OCI-LY1 (cell line): ENCODE results near the gene CBFA2T3.

Source experiments
- EZH2 ChIP-seq: fragments of 200-600 bp; sonication (generic), shearing (Covaris generic); IDR thresholded peaks from 2 replicates; pipeline ENCODE4 v1.8.0; 2017; ENCODE audit warnings: borderline replicate concordance, mixed run types, mild to moderate bottlenecking, antibody characterized with exemption, low read length, moderate library complexity, mixed read lengths
- TF ChIP-seq, protein P1 (sequence below): fragments of 200-600 bp; sonication (generic), shearing (Covaris generic); IDR thresholded peaks from 2 replicates; pipeline ENCODE4 v1.5.1; 2017; ENCODE audit warnings: mild to moderate bottlenecking, antibody characterized with exemption, low read length, moderate library complexity, mixed read lengths

DNA sequence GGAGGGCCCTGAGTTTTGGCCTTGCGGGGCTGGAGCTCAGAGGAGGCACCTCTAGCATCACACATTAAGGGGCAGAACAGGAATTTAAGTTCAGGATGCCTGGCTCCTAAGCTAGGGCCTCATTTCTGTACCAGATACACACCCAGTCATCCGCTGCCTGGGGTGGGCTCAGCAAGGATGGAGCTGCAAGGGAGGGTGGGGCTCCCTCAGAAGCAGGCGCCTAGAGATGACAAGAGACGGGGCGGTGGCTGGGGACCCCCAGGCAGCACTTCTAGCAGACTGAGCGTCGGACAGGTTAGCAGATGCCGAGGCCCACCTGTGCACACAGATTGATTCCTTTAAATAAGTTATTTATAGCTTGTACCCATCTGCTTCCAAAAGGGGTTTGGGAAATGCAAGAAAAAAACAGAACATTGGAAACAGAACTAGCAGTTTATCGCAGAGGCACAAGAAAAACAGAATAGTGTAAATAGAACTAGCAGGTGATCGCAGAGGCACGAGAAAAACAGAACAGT, 47.6 kb upstream of the CBFA2T3 start:
- TF ChIP-seq, protein P1, sequence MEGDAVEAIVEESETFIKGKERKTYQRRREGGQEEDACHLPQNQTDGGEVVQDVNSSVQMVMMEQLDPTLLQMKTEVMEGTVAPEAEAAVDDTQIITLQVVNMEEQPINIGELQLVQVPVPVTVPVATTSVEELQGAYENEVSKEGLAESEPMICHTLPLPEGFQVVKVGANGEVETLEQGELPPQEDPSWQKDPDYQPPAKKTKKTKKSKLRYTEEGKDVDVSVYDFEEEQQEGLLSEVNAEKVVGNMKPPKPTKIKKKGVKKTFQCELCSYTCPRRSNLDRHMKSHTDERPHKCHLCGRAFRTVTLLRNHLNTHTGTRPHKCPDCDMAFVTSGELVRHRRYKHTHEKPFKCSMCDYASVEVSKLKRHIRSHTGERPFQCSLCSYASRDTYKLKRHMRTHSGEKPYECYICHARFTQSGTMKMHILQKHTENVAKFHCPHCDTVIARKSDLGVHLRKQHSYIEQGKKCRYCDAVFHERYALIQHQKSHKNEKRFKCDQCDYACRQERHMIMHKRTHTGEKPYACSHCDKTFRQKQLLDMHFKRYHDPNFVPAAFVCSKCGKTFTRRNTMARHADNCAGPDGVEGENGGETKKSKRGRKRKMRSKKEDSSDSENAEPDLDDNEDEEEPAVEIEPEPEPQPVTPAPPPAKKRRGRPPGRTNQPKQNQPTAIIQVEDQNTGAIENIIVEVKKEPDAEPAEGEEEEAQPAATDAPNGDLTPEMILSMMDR, result no peak
- TF ChIP-seq EZH2, result no peak
